Stimulated activated CD4-positive, alpha-beta T cell treated with anti-CD3 and anti-CD28 coated beads, TNF-alpha, amount 100 ng/mL, for 24 hours (primary cell): ENCODE measurements around the gene CUEDC1.

ENCODE experiments used
- DNase-seq, 3 experiments: peaks; one replicate each; pipeline ENCODE4 v3.0.0-alpha.2; 2020; ENCODE audit warnings: low read depth in 3 of 3

CUEDC1 gene

GRCh38 chr17:57957886-57958285, 2.7 kb upstream of the CUEDC1 start:
- no peak for DNase-seq

- DNase-seq = no peak
Measured at GRCh38 chr17:57957120-57957850, 2.1 kb upstream of the CUEDC1 start.

GRCh38 chr17:57956291-57957119, 1.3 kb upstream of the CUEDC1 start:
- peak in 1 of 3 experiments; percentile 29 for DNase-seq

- DNase-seq = no peak
Measured at GRCh38 chr17:57954397-57955182, 622 bp downstream of the CUEDC1 start.

- no peak for DNase-seq
Measured at GRCh38 chr17:57953705-57954396, 1.4 kb downstream of the CUEDC1 start.

GRCh38 chr17:57953219-57953618, 2.0 kb downstream of the CUEDC1 start:
- DNase-seq = no peak

GRCh38 chr17:57949649-57950048, 5.6 kb downstream of the CUEDC1 start:
- DNase-seq = no peak

- no peak for DNase-seq
Measured at GRCh38 chr17:57948555-57949420, 6.4 kb downstream of the CUEDC1 start.

- no peak for DNase-seq
Measured at GRCh38 chr17:57948169-57948554, 7.0 kb downstream of the CUEDC1 start.

GRCh38 chr17:57947369-57947768, 7.8 kb downstream of the CUEDC1 start:
- no peak for DNase-seq

GRCh38 chr17:57946798-57947358, 8.3 kb downstream of the CUEDC1 start:
- no peak for DNase-seq

GRCh38 chr17:57945996-57946797, 9.0 kb downstream of the CUEDC1 start:
- no peak for DNase-seq

GRCh38 chr17:57944908-57945307, 10.3 kb downstream of the CUEDC1 start:
- DNase-seq = no peak

GRCh38 chr17:57943645-57944044, 11.6 kb downstream of the CUEDC1 start:
- no peak for DNase-seq

- no peak for DNase-seq
Measured at GRCh38 chr17:57943140-57943539, 12.1 kb downstream of the CUEDC1 start.

- DNase-seq = no peak
Measured at GRCh38 chr17:57941384-57942370, 13.5 kb downstream of the CUEDC1 start.

GRCh38 chr17:57940653-57941329, 14.4 kb downstream of the CUEDC1 start:
- DNase-seq = peak in 1 of 3 experiments; percentile 25

- no peak for DNase-seq
Measured at GRCh38 chr17:57940231-57940630, 15.0 kb downstream of the CUEDC1 start.
